GM12891 (cell line): Measurements from ENCODE around the gene RUNX1.

ENCODE experiments used
- POLR2A ChIP-seq: IDR thresholded peaks from 2 replicates; pipeline ENCODE4 v1.6.1; 2011; ENCODE audit warnings: low read depth, low read length, control low read depth
- POLR2AphosphoS5 ChIP-seq: IDR thresholded peaks from 2 replicates; pipeline ENCODE4 v1.6.1; 2011; ENCODE audit warnings: low read depth, low read length, control low read depth
- POU2F2 ChIP-seq: IDR thresholded peaks from 2 replicates; pipeline ENCODE4 v1.6.1; 2011; ENCODE audit warnings: low read depth, mild to moderate bottlenecking, control low read depth, low read length, moderate library complexity
- SPI1 ChIP-seq: IDR thresholded peaks from 2 replicates; pipeline ENCODE4 v1.6.1; 2011; ENCODE audit warnings: low read depth, low read length, control low read depth
- TAF1 ChIP-seq: IDR thresholded peaks from 2 replicates; pipeline ENCODE4 v1.6.1; 2011; ENCODE audit warnings: low read depth, low read length, control low read depth

- no peak for TF ChIP-seq TAF1
- no peak for TF ChIP-seq POLR2AphosphoS5
- no peak for TF ChIP-seq POLR2A
- TF ChIP-seq POU2F2, result no peak
- no peak for TF ChIP-seq SPI1
Measured at GRCh38 chr21:35095859-35096291, 46.8 kb upstream of the RUNX1 start.
